Measurements from ENCODE around the gene MTHFSD. TPM values are rescaled to one million over a fixed set of nuclear protein-coding genes. Genes with fewer than 3 reads are reported as not detected.

MTHFSD gene
- total RNA-seq, 1 experiment from 2014 or later, result 11.7 TPM

DNA sequence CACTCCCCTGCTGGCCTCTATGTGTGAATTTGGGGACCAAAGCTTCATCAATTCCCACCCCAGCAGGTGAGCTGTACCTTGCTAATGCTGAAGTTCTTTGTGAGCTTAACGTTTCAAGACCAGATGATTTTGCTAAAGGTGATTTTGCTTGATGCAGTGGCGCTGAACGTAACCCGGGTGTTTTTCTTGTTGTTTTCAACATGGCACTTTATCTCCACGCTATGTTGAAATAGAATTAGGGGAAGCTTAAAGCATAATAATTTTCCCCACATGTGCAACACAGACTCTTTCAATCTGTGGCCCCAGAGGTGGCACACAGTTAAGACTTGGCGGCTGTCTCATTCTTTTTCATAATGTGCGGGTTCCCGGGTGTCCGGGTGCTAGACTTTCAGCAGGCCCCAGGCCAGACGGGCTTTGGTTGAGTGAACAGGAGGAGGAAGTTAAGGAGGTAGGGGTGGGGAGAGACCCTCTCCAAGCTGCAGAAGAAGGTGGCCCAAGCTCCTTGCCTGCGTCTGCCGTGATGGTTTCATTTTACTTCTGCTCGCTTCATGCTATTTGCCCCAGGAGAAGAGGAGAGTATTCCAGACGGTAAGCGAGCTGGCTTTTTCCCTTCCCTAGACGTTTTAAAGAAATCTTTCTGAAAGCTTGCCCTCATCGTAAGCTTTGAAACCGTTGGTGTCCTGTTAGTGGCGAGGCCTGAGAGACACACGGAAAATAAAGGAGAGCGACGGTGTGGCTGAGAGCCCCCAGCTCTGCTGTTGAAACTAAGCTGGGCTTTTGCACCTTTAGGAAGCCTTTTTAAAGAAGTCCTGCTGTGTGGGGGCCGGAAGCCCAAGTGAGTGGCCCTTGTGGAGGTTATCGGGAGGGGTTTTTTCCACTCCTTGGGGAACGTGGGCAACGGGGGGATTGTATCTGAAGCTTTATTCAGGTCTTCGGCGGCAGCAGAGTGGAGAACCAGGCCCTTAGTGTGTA is 15.8 kb upstream of the MTHFSD start:
- Histone ChIP-seq H3K36me3 (peaks cover 89% of the 10 kb centered on the region), H3K27ac (peak overlapping the region; percentile 82), H3K27me3 (replicated peaks) (no peaks in the 10 kb centered on the region), H3K4me3 (peak overlapping the region; percentile 82), H3K9me3 (replicated peaks) (0 out of 2 replicates have a peak, but pooled peaks cover 3% of the 10 kb centered on the region), H3K4me1 (replicated peaks) (peaks cover 45% of the 10 kb centered on the region)
- peak in 1 of 2 experiments; percentile 70 for DNase-seq (ENCODE audit: low read depth in 1 of 2, low spot score in 2 of 2)

DNA sequence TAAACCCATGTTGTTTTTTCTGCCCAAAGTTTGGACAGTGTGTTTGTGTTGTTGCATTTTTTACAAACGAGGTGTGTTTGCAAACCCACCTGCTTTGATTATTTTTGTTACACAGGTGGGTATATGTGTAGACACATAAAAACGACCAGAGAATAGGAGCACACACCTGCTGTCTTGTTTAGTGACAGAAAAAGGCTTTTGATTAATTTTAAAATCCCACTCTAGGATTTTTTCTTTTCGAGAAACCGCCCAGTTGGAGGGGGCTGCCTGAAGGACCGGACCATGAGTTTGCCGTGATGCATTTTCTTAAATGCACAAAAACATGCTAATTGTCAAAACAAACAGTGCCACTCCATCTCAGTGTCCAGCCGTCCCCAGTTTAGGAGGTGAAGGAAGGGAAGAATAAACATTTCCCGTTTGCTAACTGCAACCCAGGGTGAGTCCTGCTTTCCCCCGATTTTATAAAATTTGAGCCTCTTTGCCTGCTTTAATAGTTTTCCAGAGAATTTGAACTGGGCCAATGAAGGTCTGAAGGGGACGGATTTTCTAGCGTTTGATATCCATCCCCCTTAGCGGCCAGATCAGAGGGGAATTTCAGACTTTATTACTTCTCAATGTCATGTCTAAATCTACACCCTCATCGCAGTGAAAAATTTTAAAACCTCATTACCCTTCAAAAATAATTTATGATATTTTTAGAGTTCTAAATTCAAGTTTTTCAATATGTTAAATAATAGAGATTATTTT is 14.8 kb upstream of the MTHFSD start:
- DNase-seq (ENCODE audit: low read depth in 1 of 2, low spot score in 2 of 2), result peak in 1 of 2 experiments; percentile 65
- peak overlapping the region; percentile 82 for H3K4me3 ChIP-seq
- peak overlapping the region; percentile 82 for H3K27ac ChIP-seq
- H3K4me1 ChIP-seq (replicated peaks), result peaks cover 45% of the 10 kb centered on the region
- no peaks in the 10 kb centered on the region for H3K27me3 ChIP-seq (replicated peaks)
- peaks cover 79% of the 10 kb centered on the region for H3K36me3 ChIP-seq
- H3K9me3 ChIP-seq (replicated peaks), result 0 out of 2 replicates have a peak, but pooled peaks cover 3% of the 10 kb centered on the region

DNA sequence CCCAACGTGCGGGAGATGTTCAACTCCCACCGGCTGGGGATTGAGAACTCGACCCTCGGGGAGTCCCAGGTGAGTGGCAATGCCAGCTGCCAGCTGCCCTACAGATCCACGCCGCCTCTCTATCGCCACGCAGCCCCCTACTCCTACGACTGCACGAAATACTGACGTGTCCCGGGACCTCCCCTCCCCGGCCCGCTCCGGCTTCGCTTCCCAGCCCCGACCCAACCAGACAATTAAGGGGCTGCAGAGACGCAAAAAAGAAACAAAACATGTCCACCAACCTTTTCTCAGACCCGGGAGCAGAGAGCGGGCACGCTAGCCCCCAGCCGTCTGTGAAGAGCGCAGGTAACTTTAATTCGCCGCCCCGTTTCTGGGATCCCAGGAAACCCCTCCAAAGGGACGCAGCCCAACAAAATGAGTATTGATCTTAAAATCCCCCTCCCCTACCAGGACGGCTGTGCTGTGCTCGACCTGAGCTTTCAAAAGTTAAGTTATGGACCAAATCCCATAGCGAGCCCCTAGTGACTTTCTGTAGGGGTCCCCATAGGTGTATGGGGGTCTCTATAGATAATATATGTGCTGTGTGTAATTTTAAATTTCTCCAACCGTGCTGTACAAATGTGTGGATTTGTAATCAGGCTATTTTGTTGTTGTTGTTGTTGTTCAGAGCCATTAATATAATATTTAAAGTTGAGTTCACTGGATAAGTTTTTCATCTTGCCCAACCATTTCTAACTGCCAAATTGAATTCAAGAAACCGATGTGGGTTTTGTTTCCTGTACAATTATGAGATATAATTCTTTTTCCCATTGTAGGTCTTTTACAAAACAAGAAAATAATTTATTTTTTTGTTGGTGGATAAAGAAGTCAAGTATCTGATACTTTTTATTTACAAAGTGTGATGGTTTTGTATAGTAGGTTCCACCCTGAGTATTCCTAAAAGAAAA is 13.9 kb upstream of the MTHFSD start:
- Histone ChIP-seq H3K27me3 (replicated peaks) (no peaks in the 10 kb centered on the region), H3K36me3 (peaks cover 70% of the 10 kb centered on the region)

DNA sequence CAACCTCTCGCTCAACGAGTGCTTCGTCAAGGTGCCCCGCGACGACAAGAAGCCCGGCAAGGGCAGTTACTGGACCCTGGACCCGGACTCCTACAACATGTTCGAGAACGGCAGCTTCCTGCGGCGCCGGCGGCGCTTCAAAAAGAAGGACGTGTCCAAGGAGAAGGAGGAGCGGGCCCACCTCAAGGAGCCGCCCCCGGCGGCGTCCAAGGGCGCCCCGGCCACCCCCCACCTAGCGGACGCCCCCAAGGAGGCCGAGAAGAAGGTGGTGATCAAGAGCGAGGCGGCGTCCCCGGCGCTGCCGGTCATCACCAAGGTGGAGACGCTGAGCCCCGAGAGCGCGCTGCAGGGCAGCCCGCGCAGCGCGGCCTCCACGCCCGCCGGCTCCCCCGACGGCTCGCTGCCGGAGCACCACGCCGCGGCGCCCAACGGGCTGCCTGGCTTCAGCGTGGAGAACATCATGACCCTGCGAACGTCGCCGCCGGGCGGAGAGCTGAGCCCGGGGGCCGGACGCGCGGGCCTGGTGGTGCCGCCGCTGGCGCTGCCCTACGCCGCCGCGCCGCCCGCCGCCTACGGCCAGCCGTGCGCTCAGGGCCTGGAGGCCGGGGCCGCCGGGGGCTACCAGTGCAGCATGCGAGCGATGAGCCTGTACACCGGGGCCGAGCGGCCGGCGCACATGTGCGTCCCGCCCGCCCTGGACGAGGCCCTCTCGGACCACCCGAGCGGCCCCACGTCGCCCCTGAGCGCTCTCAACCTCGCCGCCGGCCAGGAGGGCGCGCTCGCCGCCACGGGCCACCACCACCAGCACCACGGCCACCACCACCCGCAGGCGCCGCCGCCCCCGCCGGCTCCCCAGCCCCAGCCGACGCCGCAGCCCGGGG is 12.9 kb upstream of the MTHFSD start:
- Histone ChIP-seq H3K27ac (peak overlapping the region; percentile 82), H3K27me3 (replicated peaks) (no peaks in the 10 kb centered on the region), H3K4me3 (peak overlapping the region; percentile 82), H3K36me3 (peaks cover 60% of the 10 kb centered on the region), H3K9me3 (replicated peaks) (0 out of 2 replicates have a peak, but pooled peaks cover 3% of the 10 kb centered on the region), H3K4me1 (replicated peaks) (peaks cover 43% of the 10 kb centered on the region)
- DNase-seq (ENCODE audit: low read depth in 1 of 2, low spot score in 2 of 2), result peak in 1 of 2 experiments; percentile 59

More for the DNA sequence above, 13.9 kb upstream of the MTHFSD start:
- DNase-seq (ENCODE audit: low read depth in 1 of 2, low spot score in 2 of 2), result peak in 1 of 2 experiments; percentile 54
- Histone ChIP-seq H3K9me3 (replicated peaks) (0 out of 2 replicates have a peak, but pooled peaks cover 3% of the 10 kb centered on the region), H3K4me3 (peak overlapping the region; percentile 82), H3K4me1 (replicated peaks) (peaks cover 46% of the 10 kb centered on the region), H3K27ac (peak overlapping the region; percentile 82)

DNA sequence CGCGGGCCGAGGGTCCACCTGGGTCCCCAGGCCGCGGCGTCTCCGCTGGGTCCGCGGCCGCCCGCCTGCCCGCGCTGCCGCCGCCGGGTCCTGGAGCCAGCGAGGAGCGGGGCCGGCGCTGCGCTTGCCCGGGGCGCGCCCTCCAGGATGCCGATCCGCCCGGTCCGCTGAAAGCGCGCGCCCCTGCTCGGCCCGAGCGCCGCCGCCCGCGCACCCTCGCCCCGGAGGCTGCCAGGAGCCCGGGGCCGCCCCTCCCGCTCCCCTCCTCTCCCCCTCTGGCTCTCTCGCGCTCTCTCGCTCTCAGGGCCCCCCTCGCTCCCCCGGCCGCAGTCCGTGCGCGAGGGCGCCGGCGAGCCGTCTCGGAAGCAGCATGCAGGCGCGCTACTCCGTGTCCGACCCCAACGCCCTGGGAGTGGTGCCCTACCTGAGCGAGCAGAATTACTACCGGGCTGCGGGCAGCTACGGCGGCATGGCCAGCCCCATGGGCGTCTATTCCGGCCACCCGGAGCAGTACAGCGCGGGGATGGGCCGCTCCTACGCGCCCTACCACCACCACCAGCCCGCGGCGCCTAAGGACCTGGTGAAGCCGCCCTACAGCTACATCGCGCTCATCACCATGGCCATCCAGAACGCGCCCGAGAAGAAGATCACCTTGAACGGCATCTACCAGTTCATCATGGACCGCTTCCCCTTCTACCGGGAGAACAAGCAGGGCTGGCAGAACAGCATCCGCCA is 12.1 kb upstream of the MTHFSD start:
- H3K27me3 ChIP-seq (replicated peaks), result no peaks in the 10 kb centered on the region
- peak in 1 of 2 experiments; percentile 90 for DNase-seq (ENCODE audit: low read depth in 1 of 2, low spot score in 2 of 2)
- peaks cover 52% of the 10 kb centered on the region for H3K36me3 ChIP-seq
- H3K27ac ChIP-seq, result peak overlapping the region; percentile 82
- H3K4me1 ChIP-seq (replicated peaks), result peaks cover 35% of the 10 kb centered on the region
- peak overlapping the region; percentile 82 for H3K4me3 ChIP-seq
- 0 out of 2 replicates have a peak, but pooled peaks cover 3% of the 10 kb centered on the region for H3K9me3 ChIP-seq (replicated peaks)

DNA sequence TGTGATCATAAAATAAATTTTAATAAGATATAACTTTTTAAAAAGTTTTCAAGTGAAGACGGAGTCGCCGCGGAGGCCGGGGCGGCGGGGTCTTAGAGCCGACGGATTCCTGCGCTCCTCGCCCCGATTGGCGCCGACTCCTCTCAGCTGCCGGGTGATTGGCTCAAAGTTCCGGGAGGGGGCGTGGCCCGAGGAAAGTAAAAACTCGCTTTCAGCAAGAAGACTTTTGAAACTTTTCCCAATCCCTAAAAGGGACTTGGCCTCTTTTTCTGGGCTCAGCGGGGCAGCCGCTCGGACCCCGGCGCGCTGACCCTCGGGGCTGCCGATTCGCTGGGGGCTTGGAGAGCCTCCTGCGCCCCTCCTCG is 11.5 kb upstream of the MTHFSD start, which contains the start of gene FOXC2:
Gene FOXC2, plus strand, starts transcription at position 229 of the 365 bp plus-strand sequence. CDS start 507 bp downstream, outside the sequence.
- Histone ChIP-seq H3K4me1 (replicated peaks) (peaks cover 30% of the 10 kb centered on the region), H3K27ac (peak within 1 kb of the TSS; percentile 82), H3K36me3 (peaks cover 46% of the 10 kb centered on the region), H3K4me3 (peak within 1 kb of the TSS; percentile 82), H3K27me3 (replicated peaks) (no peaks in the 10 kb centered on the region), H3K9me3 (replicated peaks) (0 out of 2 replicates have a peak, but pooled peaks cover 3% of the 10 kb centered on the region)
- peak; percentile 92 to 96 for DNase-seq (ENCODE audit: low read depth in 1 of 2, low spot score in 2 of 2)

DNA sequence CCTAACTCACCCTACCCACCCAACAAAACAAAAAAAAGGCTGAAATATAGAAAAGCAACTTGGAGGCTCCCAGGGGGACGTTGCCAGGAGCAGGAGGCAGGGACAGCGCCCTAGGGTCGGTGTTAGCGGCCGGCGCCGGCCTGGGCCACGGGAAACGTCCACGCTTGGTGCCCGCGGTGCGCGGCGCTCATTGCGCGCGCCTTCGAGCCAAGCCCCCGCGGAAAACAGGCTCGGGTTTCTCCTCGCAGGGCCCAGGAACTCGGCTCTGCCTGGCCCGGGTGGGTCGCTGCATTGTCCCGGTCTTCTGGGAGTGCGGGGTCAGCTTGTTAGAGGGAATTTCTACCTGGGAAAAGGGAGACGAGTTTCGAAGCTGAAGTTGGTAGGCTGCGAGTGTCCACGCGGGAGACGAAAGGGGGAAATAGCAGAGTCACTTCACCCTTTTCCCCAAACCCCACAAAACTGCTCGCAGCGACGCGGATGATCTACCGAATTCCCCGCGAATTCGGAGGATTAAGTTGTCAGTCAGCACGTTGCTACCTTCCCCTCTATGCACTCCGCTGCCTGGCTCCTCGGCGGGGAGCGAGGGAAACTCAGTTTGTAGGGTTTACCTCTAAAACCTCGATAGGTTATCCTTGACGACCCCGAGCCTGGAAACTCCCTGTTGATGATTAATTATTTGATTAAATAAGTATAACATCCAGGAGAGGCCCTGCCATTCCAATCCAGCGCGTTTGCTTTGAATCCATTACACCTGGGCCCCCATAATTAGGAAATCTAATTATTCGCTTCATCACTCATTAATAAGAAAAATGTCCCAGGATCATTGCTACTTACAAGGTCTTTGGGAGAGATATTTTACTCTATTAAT is 10.8 kb upstream of the MTHFSD start:
- Histone ChIP-seq H3K36me3 (peaks cover 39% of the 10 kb centered on the region), H3K27me3 (replicated peaks) (no peaks in the 10 kb centered on the region), H3K4me3 (peak overlapping the region; percentile 82), H3K4me1 (replicated peaks) (peaks cover 23% of the 10 kb centered on the region), H3K9me3 (replicated peaks) (0 out of 2 replicates have a peak, but pooled peaks cover 3% of the 10 kb centered on the region), H3K27ac (no peak overlapping the region)
- no peak for DNase-seq (ENCODE audit: low read depth in 1 of 2, low spot score in 2 of 2)

DNA sequence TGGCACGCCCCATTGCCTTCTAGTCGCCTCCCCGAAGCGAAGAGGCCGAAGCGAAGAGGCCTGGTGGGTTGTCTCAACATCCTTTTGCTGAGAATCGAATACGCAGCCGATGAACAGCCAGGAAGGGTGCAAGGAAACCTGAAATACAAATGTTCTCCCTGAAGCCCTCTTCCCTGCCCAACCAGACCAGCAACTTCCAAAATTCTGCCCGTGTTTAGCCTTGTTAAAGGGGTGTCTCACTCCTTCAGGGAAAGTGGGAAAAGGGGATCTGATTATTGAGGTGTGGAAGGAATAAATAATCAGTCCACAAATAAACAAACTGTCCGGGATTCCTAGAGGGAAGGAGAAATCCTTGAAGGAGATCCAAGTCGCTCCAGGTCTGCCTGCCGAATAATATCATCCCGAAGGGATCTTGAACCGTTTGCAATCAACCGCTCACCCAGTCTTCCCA is 10.2 kb upstream of the MTHFSD start:
- no peaks in the 10 kb centered on the region for H3K27me3 ChIP-seq (replicated peaks)
- peaks cover 33% of the 10 kb centered on the region for H3K36me3 ChIP-seq
- DNase-seq (ENCODE audit: low read depth in 1 of 2, low spot score in 2 of 2), result no peak
- no peak overlapping the region for H3K27ac ChIP-seq
- peaks cover 16% of the 10 kb centered on the region for H3K4me1 ChIP-seq (replicated peaks)
- no peak overlapping the region for H3K4me3 ChIP-seq
- H3K9me3 ChIP-seq (replicated peaks), result 0 out of 2 replicates have a peak, but pooled peaks cover 3% of the 10 kb centered on the region

DNA sequence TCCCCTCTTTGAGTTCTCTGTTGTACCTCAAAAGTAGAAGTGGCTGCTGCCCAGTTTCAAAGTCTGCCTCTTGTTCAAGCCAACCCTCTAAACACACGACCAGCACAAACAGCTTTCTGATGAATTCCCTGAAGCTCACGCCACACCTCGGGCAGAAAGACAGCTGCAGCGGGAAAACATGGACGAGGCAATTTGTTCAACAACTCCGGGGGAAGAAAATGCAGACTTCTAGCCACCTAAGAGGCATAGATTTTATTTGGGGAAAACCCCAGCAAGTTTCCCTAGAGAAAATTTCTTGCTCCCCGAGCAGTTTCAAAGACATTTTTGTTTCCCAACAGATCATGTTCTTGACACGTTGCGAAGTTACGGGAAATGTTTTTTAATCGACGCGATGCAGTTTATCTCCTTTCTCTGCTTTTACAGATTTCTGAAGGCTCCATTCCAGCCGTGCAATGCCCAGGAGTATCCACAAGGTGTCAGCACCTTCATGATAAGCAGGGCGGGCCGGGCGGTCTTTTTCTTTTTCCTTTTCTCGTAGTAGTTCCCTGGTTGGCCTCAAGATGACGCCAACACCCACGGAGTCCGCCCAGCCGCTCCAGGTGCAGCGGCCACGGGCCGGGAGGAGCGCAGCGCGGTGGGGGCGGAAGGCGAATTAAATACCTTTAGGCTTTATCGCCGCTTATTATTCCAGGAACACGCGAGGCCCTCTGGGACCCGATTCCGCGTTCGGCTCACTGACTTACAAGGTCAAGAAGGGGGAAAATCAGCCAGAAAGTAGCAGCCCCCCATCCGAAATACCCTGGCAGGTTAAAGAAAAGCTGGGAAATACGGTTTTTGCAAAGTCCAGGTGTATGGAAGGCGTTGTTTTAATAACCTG is 8.7 kb upstream of the MTHFSD start:
- peak overlapping the region; percentile 19 for H3K27ac ChIP-seq

DNA sequence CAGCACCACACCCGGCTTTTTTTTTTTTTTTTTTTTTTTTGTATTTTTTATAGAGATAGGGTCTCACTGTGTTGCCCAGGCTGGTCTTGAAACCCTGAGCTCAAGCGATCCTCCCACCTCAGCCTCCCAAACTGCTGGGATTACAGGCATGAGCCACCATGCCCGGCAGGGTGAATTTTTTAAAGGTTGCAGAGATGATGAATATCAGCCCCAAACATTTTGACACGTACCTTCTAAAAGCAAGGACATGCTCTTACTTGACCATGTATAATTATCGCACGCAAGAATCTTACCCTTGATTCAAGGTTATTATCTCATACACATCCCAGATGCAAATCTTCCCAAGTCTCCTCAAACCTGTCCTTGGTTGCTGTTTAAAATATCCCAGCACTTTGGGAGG is 7.3 kb upstream of the MTHFSD start:
- Histone ChIP-seq H3K27me3 (replicated peaks) (no peaks in the 10 kb centered on the region), H3K36me3 (peaks cover 4% of the 10 kb centered on the region), H3K27ac (no peak overlapping the region), H3K4me3 (no peak overlapping the region), H3K4me1 (replicated peaks) (peaks cover 23% of the 10 kb centered on the region), H3K9me3 (replicated peaks) (0 out of 2 replicates have a peak, but pooled peaks cover 3% of the 10 kb centered on the region)
- DNase-seq (ENCODE audit: low read depth in 1 of 2, low spot score in 2 of 2), result no peak

More for the DNA sequence above, 8.7 kb upstream of the MTHFSD start:
- peak; percentile 91 to 94 for DNase-seq (ENCODE audit: low read depth in 1 of 2, low spot score in 2 of 2)
- Histone ChIP-seq H3K9me3 (replicated peaks) (0 out of 2 replicates have a peak, but pooled peaks cover 3% of the 10 kb centered on the region), H3K4me1 (replicated peaks) (peaks cover 16% of the 10 kb centered on the region), H3K4me3 (peak overlapping the region; percentile 26), H3K36me3 (peaks cover 18% of the 10 kb centered on the region), H3K27me3 (replicated peaks) (no peaks in the 10 kb centered on the region)
